OCI-LY7 (cell line): ENCODE results near the gene OXSR1. TPM values are rescaled to one million over a fixed set of nuclear protein-coding genes. Genes with fewer than 3 reads are reported as not detected.

Source experiments
- BruUV-seq: library from RNA; stranded (reverse); fragments of 400-500 nt; replicated peaks from 2 replicates; lab custom pipeline; 2021; lab: Mats Ljungman, UMichigan
- CTCF ChIA-PET: fragments of 300-600 bp; sonication (Branson Sonifier 250); formaldehyde crosslinking; loops from one replicate; lab custom pipeline; 2022; ENCODE audit warnings: antibody characterized with exemption; ENCODE audit not compliant: unreplicated experiment; lab: Charles Lee
- POLR2A ChIA-PET: fragments of 300-600 bp; sonication (Branson Sonifier 250); formaldehyde crosslinking; loops from one replicate; lab custom pipeline; 2022; ENCODE audit warnings: antibody characterized with exemption; lab: Charles Lee
- DNase-seq: peaks from one replicate; pipeline ENCODE4 v3.0.0-alpha.2; 2015; ENCODE audit warnings: low spot score
- H2AFZ ChIP-seq: fragments of 200-600 bp; sonication (generic), shearing (Covaris generic); 2 replicates; pipeline ENCODE4 v1.6.1; 2014; ENCODE audit warnings: mild to moderate bottlenecking, antibody characterized with exemption, low read length, moderate library complexity
- H3K27ac ChIP-seq: fragments of 200-600 bp; sonication (generic); 2 replicates; pipeline ENCODE4 v1.5.1; 2014; ENCODE audit warnings: mixed run types, low read depth, mild to moderate bottlenecking, moderate library complexity, low read length, inconsistent platforms; ENCODE audit not compliant: poor library complexity, severe bottlenecking
- H3K36me3 ChIP-seq: fragments of 200-600 bp; sonication (generic); 2 replicates; pipeline ENCODE4 v1.6.1; 2014; ENCODE audit warnings: mild to moderate bottlenecking, antibody characterized with exemption, low read length, moderate library complexity, mixed read lengths; ENCODE audit not compliant: insufficient read depth
- H3K4me1 ChIP-seq: fragments of 200-600 bp; sonication (generic); 2 replicates; pipeline ENCODE4 v1.5.1; 2014; ENCODE audit warnings: mild to moderate bottlenecking, low read length; ENCODE audit not compliant: insufficient read depth, poor library complexity, severe bottlenecking
- H3K4me2 ChIP-seq: fragments of 200-600 bp; sonication (generic); 2 replicates; pipeline ENCODE4 v1.6.1; 2014; ENCODE audit warnings: mild to moderate bottlenecking, low read length
- H3K4me3 ChIP-seq: fragments of 200-600 bp; sonication (generic); 2 replicates; pipeline ENCODE4 v1.5.1; 2014; ENCODE audit warnings: mild to moderate bottlenecking, low read depth, low read length; ENCODE audit not compliant: poor library complexity, severe bottlenecking
- H3K79me2 ChIP-seq: fragments of 200-600 bp; sonication (generic); 2 replicates; pipeline ENCODE4 v1.6.1; 2016; ENCODE audit warnings: low read depth, mild to moderate bottlenecking, low read length, moderate library complexity, mixed read lengths; ENCODE audit not compliant: insufficient read depth
- H3K9me2 ChIP-seq: fragments of 200-600 bp; sonication (generic); 2 replicates; pipeline ENCODE4 v1.6.1; 2016; ENCODE audit warnings: mild to moderate bottlenecking, low read length, mixed read lengths; ENCODE audit not compliant: insufficient read depth
- H3K9me3 ChIP-seq: fragments of 200-600 bp; sonication (generic); 2 replicates; pipeline ENCODE4 v1.6.1; 2014; ENCODE audit warnings: mild to moderate bottlenecking, mixed run types, low read length, mixed read lengths
- H4K20me1 ChIP-seq: fragments of 200-600 bp; sonication (generic); 2 replicates; pipeline ENCODE4 v1.6.1; 2014; ENCODE audit warnings: mild to moderate bottlenecking, antibody characterized with exemption, low read length, moderate library complexity, mixed read lengths; ENCODE audit not compliant: insufficient read depth
- EZH2phosphoT487 ChIP-seq: fragments of 200-600 bp; sonication (generic); IDR thresholded peaks from 2 replicates; pipeline ENCODE4 v1.6.1; 2018; ENCODE audit warnings: low read depth, borderline replicate concordance, mild to moderate bottlenecking, mixed run types, antibody characterized with exemption, low read length, moderate library complexity, mixed read lengths
- intact Hi-C: fragments of 100-400 bp; cut with micrococcal nuclease; formaldehyde crosslinking; loops from one replicate; pipeline ENCODE4 v1.10.0; 2022; ENCODE audit not compliant: unreplicated experiment
- total RNA-seq, 2 experiments: library from RNA; depleted of rRNA in 1 of 2; stranded (reverse); fragments of >200 nt in 1 of 2; shearing (Covaris generic) in 1 of 2; gene quantifications; 2 replicates each; pipeline ENCODE4 v1.2.3, GENCODE V29; 2014 to 2022
- TF ChIP-seq, protein P1 (sequence below): fragments of 200-600 bp; sonication (generic); conservative IDR thresholded peaks from 2 replicates; pipeline ENCODE4 v1.5.1; 2014; ENCODE audit warnings: mild to moderate bottlenecking, antibody characterized with exemption, low read length, moderate library complexity, mixed read lengths

The OXSR1 gene
- total RNA-seq, 2 experiments from 2014 or later = 21.4 to 43.7 TPM

DNA sequence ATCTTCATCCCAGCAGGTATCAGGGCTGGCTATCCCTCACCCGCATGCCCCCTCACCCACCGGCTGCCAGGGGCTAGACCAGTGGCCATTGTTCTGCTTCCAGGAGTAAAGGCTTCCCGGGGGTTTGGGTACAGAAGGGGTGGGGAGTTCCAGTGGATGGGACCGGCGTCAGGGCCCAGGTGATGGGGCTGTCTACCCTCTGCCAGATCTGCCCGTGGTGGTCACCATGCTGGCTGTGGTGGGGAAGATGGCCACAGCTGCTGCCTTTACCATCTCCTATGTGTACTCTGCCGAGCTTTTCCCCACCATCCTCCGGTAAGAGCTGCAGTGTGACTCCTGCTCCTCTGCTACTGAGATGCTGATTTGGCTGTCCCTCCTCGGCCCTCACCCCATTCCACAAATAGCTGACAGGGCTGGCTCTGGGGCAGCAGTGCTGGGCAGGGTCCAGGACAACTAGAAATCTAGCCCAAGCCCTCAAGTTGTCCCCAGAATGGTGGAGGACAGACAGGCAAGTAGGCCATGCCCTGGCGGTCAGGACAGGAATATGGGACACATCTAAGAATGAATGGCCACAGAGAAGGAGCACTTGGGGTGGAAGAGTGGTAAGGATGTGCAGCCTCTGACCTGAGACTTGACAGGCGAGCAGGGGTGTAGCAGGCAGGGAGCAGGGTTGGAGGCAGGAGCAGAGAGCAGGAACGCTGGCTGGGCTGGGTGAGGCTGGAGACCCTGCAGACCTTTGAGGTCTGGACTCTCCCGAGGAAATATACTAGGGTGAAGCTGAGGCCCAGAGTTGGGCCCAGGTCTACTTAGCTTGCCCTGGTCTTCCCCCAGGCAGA is 111.0 kb downstream of the OXSR1 start:
- Histone ChIP-seq H2AFZ (no peak overlapping the region), H4K20me1 (no peaks in the 10 kb centered on the region), H3K9me3 (no peaks in the 10 kb centered on the region), H3K27ac (no peak overlapping the region), H3K79me2 (no peaks in the 10 kb centered on the region), H3K9me2 (no peaks in the 10 kb centered on the region), H3K4me3 (no peak overlapping the region), H3K36me3 (no peaks in the 10 kb centered on the region), H3K4me1 (no peaks in the 10 kb centered on the region), H3K4me2 (no peak overlapping the region)
- intact Hi-C loops = no loop called here
- TF ChIP-seq, protein P1, sequence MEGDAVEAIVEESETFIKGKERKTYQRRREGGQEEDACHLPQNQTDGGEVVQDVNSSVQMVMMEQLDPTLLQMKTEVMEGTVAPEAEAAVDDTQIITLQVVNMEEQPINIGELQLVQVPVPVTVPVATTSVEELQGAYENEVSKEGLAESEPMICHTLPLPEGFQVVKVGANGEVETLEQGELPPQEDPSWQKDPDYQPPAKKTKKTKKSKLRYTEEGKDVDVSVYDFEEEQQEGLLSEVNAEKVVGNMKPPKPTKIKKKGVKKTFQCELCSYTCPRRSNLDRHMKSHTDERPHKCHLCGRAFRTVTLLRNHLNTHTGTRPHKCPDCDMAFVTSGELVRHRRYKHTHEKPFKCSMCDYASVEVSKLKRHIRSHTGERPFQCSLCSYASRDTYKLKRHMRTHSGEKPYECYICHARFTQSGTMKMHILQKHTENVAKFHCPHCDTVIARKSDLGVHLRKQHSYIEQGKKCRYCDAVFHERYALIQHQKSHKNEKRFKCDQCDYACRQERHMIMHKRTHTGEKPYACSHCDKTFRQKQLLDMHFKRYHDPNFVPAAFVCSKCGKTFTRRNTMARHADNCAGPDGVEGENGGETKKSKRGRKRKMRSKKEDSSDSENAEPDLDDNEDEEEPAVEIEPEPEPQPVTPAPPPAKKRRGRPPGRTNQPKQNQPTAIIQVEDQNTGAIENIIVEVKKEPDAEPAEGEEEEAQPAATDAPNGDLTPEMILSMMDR = no peak
- no peak for DNase-seq
- CTCF ChIA-PET = no interaction called here
- no TSS peak for BruUV-seq
- POLR2A ChIA-PET = no interaction called here

DNA sequence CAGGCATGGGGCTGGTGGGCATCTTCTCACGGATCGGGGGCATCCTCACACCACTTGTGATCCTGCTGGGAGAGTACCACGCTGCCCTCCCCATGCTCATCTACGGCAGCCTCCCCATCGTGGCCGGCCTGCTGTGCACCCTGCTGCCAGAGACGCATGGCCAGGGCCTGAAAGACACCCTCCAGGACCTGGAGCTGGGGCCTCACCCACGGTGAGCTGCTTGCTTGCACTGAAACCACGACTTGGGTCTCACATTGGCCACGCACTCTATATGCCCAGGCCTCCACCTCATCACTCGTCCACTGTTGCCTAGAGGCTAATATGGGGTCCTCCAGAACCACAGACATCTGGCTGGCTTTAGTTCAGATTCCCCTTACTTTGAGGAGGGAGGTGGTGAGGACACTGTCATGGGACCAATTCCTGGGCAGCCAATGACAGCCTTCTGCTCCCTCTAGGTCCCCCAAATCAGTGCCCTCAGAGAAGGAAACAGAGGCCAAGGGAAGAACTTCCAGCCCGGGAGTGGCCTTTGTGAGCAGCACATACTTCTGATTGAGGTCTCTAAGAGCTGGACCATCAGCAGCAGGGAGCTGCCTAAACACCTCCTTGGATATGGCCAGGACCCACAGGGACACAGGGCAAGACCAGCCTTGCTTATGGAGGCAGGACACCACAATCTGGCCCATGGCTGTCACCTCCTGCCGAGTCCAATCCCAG is 111.7 kb downstream of the OXSR1 start:
- intact Hi-C loops = no loop called here
- CTCF ChIA-PET = no interaction called here
- TF ChIP-seq EZH2phosphoT487 = no peak
- TF ChIP-seq, protein P1 = no peak

DNA sequence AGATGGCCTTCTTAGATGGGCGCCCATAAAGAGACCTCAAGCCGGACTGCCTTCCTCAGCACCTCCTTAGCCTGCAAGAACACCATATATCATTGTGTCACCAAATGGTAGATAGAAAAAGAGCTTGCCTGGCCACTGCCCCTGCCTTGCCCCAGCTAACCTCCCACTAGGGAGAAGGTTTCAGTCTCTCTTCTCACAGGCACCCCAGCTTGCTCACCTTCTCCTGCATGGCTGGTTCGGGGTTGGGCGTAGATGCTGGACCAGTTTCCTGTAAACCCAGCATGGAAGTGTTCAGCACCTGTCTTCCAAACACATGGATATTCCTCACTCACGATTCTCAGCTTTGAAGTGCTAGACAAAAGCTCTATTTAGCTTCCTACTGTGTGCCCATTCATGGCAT is 113.5 kb downstream of the OXSR1 start:
- Histone ChIP-seq H3K9me3 (no peaks in the 10 kb centered on the region), H3K9me2 (no peaks in the 10 kb centered on the region), H3K4me3 (no peak overlapping the region), H3K27ac (no peak overlapping the region), H3K4me2 (no peak overlapping the region), H4K20me1 (no peaks in the 10 kb centered on the region), H2AFZ (no peak overlapping the region), H3K79me2 (no peaks in the 10 kb centered on the region), H3K36me3 (no peaks in the 10 kb centered on the region), H3K4me1 (no peaks in the 10 kb centered on the region)
- intact Hi-C loops = no loop called here
- CTCF ChIA-PET = no interaction called here
- DNase-seq = no peak
- POLR2A ChIA-PET = interaction anchor here (0.7 kb wide), 1 partner anchor 63 kb away, joined by 5 read pairs; no protein-coding TSS in a partner anchor
- no peak for TF ChIP-seq EZH2phosphoT487
- TF ChIP-seq, protein P1 = no peak
- no TSS peak for BruUV-seq

More for the DNA sequence above, 111.7 kb downstream of the OXSR1 start:
- no peaks in the 10 kb centered on the region for H3K9me2 ChIP-seq
- H4K20me1 ChIP-seq = no peaks in the 10 kb centered on the region
- no peaks in the 10 kb centered on the region for H3K9me3 ChIP-seq
- DNase-seq = no peak
- POLR2A ChIA-PET = no interaction called here
- no peak overlapping the region for H2AFZ ChIP-seq
- no TSS peak for BruUV-seq
- no peaks in the 10 kb centered on the region for H3K36me3 ChIP-seq
- no peak overlapping the region for H3K4me3 ChIP-seq
- H3K4me2 ChIP-seq = no peak overlapping the region
- no peaks in the 10 kb centered on the region for H3K4me1 ChIP-seq
- H3K79me2 ChIP-seq = no peaks in the 10 kb centered on the region
- H3K27ac ChIP-seq = no peak overlapping the region
